CD4-positive, alpha-beta T cell treated with Interleukin-4 for 4 hours (primary cell): ENCODE results near the gene SDR42E1.
A peak's percentile ranks its signal among the peaks of the same experiment; 100 is the strongest.

Experiments used
- DNase-seq: peaks from one replicate; pipeline ENCODE4 v3.0.0-alpha.2; 2020

The SDR42E1 gene, protein sequence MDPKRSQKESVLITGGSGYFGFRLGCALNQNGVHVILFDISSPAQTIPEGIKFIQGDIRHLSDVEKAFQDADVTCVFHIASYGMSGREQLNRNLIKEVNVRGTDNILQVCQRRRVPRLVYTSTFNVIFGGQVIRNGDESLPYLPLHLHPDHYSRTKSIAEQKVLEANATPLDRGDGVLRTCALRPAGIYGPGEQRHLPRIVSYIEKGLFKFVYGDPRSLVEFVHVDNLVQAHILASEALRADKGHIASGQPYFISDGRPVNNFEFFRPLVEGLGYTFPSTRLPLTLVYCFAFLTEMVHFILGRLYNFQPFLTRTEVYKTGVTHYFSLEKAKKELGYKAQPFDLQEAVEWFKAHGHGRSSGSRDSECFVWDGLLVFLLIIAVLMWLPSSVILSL

DNA sequence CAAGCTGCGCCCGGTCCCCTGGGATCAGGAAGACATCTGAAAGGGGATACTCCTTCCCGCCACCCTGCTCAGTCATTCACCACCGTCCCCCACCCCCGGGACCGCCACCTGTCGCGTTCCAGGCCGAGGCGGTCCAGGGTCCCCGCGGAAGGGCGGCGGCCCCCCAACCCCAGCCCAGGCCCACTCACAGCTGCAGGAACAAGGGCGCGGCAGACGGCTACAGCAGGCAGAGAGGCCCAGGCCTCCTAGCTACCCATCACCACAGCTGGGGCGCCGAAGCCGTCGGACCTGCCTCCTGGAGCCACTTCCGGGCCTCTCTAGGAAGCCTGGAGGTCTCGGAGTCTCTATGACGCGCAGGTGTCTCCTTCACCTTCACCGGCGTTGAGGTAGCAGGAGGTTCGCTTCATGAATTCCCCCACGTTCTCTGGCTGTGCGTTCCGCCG is at the start of gene SDR42E1:
Gene SDR42E1 (minus strand): TSS at position 272 of the 443 bp plus-strand sequence. CDS start 10,612 bp downstream, outside the sequence.
- peak; percentile 68 for DNase-seq

DNA sequence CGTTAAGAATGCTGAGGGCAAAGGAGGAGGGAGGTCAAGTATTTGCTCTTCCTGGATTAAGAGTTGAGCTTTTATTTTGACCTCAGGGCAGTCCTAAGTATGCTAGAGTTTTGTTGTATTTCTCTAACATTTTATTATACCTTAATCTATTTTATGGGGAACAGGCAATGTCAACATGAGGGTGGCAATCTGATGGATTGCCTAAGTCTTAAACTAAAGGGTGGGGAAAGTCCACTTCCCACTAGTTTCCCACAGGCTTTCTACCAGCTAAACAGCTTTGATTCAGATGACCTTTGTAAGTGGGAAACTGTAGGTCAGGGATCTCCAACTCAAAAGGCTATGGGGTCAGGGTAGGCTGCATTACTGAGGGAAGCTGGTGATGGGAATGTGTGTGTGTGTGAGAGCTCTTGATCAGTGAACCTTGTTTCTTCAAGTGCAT is 48.7 kb upstream of the SDR42E1 start:
- no peak for DNase-seq

DNA sequence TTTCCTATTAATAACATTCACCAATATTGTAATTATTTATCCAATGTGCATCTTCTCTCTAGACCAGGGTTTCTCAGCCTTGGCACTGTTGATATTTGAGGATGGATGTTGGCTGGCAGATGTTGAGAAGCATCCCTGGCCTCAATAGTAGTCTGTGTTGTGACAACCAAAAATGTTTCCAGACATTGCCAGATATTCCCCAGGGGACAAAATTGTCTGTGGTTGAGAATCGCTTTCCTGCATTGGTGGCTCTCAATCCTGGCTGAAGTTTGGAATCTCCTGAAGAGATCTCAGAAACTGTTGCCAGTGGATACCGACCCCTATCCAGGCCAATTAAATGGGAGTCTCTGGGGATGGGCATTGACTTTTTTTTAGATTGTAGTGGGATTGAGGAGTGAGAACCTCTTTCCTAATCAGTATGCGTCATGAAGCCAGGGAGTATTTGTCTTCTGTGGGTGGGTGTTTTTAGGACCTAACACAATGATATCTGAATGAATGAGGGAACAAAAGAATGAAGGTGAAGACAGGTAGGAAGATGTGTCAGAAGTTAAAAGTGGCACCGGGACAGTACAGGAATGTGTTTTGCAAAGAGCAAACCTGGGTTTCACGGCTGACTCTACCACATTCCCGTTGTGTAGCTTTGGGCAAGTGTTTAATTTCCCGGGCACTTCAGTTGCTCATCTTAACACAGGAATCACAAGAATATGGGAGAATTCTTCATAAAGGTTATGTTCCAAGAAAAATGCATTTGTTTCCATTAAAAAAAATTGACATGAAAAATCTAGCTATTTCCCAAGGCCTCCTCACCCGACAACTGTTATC is 48.1 kb upstream of the SDR42E1 start:
- DNase-seq, result no peak

DNA sequence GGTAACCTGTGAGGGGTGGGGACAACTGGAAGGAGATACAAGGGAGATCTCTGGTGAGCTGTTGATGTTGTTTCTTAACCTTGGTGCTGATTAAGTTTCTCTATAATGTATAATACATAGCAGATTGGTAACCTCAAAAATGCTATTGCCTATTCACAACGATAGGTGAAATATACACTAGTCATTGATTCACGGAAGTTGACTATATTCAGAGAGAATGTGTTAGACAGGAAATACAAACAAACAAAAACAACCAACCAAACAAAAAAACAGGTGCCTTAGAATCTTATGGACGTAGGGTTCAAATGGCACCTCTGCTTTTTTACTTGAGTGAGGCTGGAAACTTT is 45.3 kb upstream of the SDR42E1 start:
- DNase-seq, result no peak

DNA sequence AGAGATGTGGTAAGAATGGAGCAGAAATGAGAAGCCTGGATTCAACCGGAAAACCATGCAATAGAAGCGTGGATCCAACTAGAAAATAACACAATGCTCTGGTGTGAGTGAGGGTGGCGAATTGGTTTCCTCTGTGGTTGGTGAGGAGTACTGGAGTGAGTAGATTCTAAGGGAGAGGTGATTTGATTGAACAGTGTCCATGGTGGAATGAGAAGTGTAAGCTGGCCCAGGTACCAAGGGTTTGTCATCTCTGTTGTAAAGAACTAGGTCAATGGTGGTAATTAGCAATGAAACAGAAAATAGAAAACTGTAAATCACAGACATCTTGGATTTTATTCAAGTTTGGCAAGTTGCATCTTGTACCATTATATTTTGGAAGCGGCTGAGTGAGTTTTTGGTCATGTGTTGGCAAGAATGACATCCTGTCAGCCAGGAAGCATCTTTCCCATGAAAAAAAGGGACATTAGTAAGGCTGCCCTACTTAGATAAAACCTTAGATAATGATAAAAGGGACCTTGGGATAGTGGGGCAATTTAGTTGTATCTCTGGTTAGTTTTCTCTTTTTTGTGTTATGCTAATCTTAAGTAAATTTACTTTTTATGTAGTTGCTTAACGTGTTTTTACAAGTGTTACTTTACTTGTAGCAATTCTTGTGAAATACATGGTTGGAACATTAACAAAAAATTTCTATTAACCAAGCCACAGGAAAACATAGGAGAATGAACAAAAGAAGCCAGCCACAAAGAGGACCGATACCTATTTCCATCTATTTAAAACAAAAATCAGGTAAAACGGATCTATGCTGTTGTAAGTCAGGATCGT is 44.7 kb upstream of the SDR42E1 start:
- no peak for DNase-seq

DNA sequence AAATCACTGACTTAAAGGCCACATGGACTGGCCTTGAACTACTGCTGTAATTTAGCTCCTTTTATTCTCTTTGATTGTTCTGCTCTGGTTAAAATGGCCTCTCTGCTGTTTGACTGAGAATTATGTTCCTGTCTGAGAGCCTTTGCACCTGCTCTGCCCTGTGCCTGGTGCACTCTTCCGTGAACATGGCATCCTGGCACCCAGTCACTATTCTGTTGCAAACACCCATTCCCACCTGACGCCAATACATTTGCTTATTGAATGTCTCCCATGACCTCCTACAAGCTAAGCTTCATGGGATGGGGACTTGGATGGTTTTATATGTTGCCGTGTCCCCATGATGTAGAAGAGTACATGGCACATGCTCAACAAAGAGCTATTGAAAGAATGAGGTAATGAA is 43.8 kb upstream of the SDR42E1 start:
- DNase-seq, result no peak

DNA sequence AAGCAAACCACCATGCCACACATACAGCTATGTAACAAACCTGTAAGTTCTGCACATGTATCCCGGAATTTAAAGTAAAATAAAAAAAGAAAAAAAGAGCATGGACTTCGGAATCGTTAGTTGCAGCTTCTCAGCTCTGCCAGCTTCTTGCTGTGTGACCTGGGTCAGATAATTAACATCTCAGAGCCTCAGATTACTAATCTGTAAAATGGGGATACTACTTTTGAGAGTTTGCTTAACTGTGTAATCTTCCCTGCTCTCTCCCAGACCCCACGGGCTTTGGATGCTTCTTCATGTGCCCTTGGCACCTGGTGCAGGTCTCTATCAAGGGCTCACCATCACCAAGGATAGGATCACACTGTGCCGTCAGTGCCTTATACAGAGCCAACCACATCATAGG is 40.4 kb upstream of the SDR42E1 start:
- no peak for DNase-seq

DNA sequence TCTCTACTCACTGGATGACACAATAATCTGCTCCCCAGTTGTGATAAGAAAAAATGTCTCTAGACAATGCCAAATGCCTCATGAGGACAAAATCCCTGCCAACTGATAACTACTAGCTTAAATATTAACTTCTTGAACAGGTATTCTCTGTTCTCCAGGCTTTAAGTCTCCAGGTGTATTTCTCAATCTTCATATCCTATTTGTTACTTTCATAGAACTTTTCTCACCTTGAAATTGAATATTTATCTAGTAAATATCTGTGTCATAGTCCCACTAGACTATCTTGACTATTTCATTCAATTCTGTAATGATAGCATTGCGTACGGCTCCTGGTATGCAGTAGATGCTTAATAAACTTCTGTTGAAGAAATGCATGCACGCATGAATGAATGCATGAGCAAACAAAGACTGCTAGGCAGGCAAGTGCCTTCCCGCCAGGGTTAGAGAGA is 39.7 kb upstream of the SDR42E1 start:
- no peak for DNase-seq

DNA sequence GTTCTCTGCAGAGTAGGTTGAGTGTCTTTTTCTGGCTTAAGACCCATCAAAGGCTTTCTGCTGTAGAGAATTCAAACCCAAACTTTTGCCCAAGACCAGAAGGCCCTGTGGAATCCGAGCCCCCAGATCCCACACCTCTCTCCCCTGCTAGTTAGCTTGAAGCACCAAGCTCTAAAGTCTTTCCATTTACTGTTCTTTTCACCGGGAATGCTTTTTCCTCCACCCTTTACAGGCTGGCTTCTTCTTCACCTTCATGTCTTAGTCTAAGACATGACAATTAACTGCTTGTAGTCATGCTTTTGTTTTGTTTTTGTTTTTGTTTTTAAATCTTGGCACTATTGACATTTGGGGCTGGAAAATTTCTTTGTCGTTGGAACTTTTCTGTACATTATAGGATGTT is 39.2 kb upstream of the SDR42E1 start:
- no peak for DNase-seq

DNA sequence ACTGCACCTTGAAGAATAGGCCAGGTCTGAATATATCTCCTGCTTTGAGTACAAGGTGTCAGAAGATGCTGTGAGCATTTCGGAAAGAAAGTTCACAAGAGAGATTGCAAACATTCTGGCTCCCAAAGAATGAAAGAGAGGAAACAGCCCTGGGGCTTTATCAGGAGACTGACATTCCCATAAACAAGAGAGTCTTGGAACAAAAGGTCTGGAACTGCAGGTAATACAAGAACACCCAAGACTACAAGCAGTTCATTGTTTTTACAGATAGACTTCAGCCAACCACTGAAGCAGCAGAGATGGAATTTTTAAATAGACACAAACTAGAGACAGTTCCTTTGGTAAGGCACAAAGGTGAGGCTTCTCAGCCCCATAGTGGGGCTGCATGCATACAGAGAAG is 38.2 kb upstream of the SDR42E1 start:
- DNase-seq, result no peak

DNA sequence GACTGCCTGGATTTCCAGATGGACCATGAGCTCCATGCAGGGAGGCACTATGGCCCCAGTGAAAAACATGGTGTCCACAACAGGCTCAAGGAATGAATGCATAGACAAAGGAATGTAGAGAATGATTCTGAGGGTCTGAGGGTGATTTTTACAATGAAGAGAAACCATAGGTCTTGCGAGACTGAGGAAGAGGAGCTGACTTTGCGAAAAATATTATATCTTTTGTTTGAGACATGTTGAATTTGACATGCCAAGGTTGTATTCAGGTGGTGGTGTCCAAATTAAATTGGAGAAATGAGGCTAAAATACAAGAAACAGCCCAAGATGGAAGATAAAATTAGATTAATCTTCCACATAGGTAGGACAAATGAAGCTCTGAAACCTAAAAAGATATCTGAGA is 36.5 kb upstream of the SDR42E1 start:
- DNase-seq, result no peak

DNA sequence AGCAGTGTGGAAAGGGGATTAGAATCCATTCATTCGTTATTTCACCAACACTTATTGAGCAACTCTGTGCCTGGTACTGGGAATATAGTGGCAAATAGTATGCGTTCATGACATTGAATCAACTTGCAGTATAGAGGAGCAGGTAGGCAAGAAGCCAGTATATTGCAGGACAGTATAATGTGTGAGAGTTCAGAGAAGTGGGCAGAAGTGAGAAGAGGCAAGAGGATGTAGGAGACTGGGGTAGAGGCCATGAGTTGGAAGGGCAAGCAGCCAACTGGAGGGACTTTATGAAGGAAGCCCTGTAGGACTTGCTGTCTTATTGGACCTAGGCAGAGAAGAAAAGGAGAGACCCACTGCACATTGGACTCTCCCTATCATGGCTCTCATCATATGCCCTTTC is 36.1 kb upstream of the SDR42E1 start:
- no peak for DNase-seq

DNA sequence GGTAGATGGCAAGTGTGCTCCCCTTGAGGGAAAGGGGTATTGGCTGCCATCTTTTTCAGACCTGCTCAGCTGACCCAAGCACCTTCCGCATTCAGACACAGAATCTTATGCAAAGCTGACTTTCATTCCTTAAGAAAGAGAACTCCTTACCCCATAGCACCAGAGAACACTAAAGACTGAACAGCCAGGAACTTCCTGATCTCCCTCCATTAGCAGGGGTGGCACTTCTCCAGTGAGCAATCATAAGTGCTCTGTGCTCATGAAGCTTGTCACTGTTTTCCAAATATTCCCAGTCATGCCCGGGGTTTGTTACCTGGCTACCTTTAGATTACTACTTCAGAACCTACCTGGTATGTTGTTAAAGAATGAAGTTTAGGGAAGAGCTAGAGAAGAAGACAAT is 35.7 kb upstream of the SDR42E1 start:
- DNase-seq, result no peak

DNA sequence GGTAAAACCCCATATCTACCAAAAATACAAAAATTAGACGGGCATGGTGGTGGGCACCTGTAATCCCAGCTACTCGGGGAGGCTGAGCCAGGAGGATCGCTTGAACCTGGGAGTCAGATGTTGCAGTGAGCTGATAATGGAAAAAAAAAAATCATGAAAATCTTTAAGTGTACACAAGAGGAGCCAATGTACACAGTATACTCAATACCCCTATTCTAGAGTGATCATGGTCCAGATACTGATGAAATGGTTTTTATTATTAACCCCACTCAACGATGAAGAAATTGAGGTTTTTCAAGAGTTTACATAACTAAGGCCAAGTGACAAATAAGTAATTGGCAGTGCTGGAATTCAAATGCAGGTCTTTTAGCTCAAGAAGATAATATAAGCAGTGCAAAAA is 35.3 kb upstream of the SDR42E1 start:
- DNase-seq, result no peak

DNA sequence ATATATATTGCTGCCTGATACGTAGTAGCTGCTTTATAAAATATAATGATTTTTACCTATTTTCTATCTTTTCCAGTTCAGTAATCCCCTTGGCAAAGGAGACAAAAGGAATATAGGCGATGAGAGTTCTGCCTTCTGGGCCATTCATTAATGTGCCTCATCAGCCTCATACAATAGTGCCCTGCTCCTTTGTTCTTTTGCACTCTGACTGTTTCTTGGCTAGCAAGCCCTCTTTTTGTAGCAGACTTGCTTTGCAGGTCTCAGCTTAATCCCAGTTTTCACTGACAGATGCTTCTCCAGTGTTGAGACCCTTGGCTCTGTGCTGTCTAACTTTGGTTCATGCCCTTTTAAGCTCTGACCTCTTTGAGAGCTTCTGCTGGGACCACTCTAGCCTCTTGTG is 34.2 kb upstream of the SDR42E1 start:
- DNase-seq, result no peak

DNA sequence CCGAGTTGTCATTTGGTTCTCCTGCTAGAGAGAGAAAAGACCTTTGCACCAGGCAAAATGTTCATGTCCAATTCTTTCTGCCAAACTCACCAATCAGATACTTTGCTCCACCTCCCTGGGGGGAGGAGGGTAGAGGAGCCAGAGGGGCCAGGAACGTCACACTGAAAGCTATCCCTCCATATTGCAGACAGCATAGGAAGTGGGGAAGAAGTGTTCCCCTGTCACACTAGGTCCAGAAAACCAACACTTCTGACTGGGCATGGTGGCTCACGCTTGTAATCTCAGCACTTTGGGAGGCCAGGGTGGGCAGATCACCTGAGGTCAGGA is 33.3 kb upstream of the SDR42E1 start:
- no peak for DNase-seq

DNA sequence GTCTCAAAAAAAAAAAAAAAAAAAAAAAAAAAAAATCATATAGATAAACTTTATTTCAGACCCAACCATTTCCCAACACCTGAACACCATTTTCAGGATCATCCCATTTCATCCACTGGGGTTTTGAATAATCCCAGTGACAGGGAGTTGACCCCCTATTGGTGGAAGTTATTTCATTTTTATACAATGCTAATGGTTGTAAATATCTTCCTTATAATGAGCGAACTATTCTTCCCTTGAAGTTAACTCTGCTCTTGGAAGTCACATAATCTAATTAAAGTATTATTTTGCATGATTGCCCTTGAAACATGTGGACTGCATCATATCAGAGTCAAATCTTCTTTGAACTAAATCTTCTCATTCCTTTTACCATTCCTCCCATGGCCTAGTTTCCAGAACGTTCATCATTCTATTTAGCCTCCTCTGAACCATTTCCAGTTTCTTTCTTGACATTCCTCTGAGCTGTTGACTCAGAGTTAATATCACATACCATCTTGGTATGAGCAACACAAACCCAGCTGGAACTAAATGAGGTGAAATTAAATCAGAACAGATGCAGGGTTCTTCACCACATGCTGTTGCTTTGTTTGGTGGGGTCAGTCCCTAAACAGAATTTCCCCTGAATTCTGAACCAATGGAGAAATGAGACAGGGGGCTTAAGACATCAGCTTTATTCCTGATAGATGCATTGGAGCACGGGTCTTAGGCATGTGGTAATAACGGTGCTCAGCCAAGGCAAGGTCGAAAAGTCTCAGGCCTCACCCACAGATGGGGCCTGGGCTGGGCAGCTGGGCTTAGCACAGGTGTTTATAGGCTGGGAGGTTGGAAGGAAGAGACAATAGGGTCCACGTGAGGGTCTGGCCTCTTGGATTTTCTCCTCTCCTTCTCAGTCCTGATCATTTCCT is 32.7 kb upstream of the SDR42E1 start:
- DNase-seq, result no peak

DNA sequence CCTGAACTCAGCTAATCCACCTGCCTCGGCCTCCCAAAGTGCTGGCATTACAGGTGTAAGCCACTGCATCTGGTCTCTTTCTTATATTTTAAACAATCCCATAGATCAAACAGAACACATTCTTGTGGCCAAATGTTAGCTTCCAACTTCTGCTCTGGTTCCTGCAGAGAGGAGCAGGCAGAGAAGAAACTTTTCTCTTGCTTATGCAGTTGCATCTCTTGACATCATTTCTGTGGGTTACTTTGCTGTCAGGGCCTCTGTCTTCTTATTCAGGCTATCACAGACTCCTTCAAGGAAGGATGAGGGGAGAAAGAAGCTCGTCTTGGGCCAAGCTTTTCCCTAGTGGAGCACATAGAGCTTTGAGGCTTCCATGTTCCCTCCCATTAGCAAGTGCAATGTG is 31.6 kb upstream of the SDR42E1 start:
- no peak for DNase-seq

DNA sequence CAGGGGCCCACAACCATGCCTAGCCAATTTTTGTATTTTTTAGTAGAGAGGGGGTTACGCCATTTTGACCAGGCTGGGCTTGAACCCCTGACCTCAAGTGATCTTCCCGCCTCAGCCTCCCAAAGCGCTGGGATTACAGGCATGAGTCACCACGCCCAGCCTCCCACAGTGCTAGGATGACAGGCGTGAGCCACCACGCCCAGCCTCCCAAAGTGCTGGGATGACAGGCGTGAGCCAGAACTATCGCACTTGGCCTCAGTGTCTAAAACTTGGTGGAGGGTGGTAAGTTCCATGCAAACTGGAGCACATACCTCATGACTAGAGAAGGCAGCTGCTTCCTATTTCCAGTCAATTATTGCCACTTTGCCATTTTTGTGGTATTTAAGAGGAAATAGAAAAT is 30.9 kb upstream of the SDR42E1 start:
- DNase-seq, result no peak

DNA sequence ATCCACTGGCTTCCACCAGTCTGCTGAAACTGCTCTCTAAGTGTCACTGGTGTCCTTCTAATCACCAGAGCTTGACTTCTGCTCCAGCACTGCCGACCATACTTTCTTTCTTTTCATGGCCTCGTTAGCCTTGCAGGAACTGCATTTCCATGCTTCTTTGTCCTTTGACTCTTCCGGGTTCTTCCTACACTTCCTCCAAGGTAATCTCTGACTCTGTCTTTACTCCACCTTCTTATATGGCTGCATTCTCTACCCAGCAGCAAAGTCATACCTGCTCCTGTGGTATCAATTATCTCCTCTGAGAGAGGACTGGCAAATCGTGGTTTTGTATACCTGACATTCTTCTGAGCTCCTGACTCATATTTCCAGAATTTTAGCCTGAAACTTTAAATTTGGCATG is 30.3 kb upstream of the SDR42E1 start:
- no peak for DNase-seq

DNA sequence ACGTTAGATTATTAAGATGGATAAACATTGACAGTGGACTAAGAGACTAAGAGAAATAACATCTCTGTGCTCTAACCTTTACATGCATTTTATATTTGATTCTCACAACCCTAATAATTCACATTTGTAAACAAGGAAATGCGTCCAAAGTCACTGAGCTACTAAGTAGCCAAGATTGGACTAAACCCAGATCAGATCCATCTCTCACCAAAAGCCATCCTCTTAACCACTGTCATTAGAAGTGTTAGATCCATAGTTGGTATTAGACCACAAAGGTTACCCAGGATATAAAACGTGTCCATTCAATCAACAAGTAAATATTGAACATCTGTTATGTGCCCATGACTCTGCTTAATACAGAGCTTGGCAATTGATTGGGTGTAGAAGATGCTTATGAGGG is 29.0 kb upstream of the SDR42E1 start:
- DNase-seq, result no peak

DNA sequence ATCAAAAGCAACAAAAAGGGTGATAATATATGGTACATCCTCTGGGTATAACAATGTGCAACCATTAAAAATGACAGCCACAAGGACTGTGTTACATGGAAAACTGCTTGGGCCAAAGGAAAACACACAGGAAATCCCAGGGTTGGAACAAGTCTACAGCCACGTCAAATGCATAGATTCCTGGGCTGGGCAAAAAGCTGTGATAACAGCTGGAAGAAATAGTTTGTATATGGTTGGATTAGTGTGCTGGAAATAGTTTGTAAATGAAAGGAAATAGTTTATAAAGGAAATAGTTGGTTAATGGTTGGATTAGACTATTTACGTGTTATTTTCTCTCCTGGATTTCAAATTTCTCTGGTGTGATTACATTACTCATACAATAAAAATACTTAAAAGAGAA is 26.4 kb upstream of the SDR42E1 start:
- no peak for DNase-seq
